DOHH2 (cell line): ENCODE data around the gene TRIM14.
"Not testable (repeated sequence)": the region's sequence is repeated elsewhere in the genome, so short reads cannot be mapped to it uniquely, and the experiment has no call there.

Experiments
- H3F3A ChIP-seq: fragments of 200-600 bp; sonication (generic), shearing (Covaris generic); 2 replicates; pipeline ENCODE4 v1.6.0; 2016; ENCODE audit warnings: antibody characterized with exemption, mild to moderate bottlenecking; ENCODE audit not compliant: control insufficient read depth, insufficient read depth
- H3K27ac ChIP-seq: fragments of 200-600 bp; sonication (generic); 2 replicates; pipeline ENCODE4 v1.5.1; 2014; ENCODE audit warnings: low read depth, mild to moderate bottlenecking, low read length, moderate library complexity
- H3K27me3 ChIP-seq: fragments of 200-600 bp; sonication (generic); 2 replicates; pipeline ENCODE4 v1.6.1; 2014; ENCODE audit warnings: mild to moderate bottlenecking, low read length, mixed read lengths; ENCODE audit not compliant: control insufficient read depth
- H3K36me3 ChIP-seq: fragments of 200-600 bp; sonication (generic); 2 replicates; pipeline ENCODE4 v1.6.1; 2014; ENCODE audit warnings: mild to moderate bottlenecking, low read length, moderate library complexity, mixed read lengths; ENCODE audit not compliant: control insufficient read depth
- H3K4me1 ChIP-seq: fragments of 200-600 bp; sonication (generic); 2 replicates; pipeline ENCODE4 v1.6.1; 2014; ENCODE audit warnings: mild to moderate bottlenecking, low read length, mixed read lengths; ENCODE audit not compliant: control insufficient read depth
- H3K4me2 ChIP-seq: fragments of 200-600 bp; sonication (generic); 2 replicates; pipeline ENCODE4 v1.6.0; 2014; ENCODE audit warnings: mild to moderate bottlenecking, low read length, moderate library complexity
- H3K4me3 ChIP-seq: fragments of 200-600 bp; sonication (generic); 2 replicates; pipeline ENCODE4 v1.5.1; 2014; ENCODE audit warnings: mild to moderate bottlenecking, low read length, mixed read lengths
- H3K79me2 ChIP-seq: fragments of 200-600 bp; sonication (generic); 2 replicates; pipeline ENCODE4 v1.6.1; 2014; ENCODE audit warnings: mild to moderate bottlenecking, low read length, mixed read lengths; ENCODE audit not compliant: control insufficient read depth
- H3K9me2 ChIP-seq: fragments of 200-600 bp; sonication (generic); replicated peaks from 2 replicates; pipeline ENCODE4 v1.6.1; 2014; ENCODE audit warnings: mild to moderate bottlenecking, low read length, mixed read lengths; ENCODE audit not compliant: control insufficient read depth
- H3K9me3 ChIP-seq: fragments of 200-600 bp; sonication (generic); 2 replicates; pipeline ENCODE4 v1.6.1; 2014; ENCODE audit warnings: antibody characterized with exemption, low read length, mixed read lengths; ENCODE audit not compliant: control insufficient read depth, insufficient read depth
- H4K20me1 ChIP-seq: fragments of 200-600 bp; sonication (generic); 2 replicates; pipeline ENCODE4 v1.6.0; 2014; ENCODE audit warnings: low read depth, mild to moderate bottlenecking, antibody characterized with exemption, low read length, moderate library complexity; ENCODE audit not compliant: control insufficient read depth, insufficient read depth
- CTCF ChIP-seq: fragments of 200-600 bp; sonication (generic); IDR thresholded peaks from one replicate; pipeline ENCODE4 v1.5.1; 2014; ENCODE audit warnings: antibody characterized with exemption, mild to moderate bottlenecking, low read depth, low read length; ENCODE audit not compliant: poor library complexity, severe bottlenecking
- EZH2phosphoT487 ChIP-seq: fragments of 200-600 bp; sonication (generic); IDR thresholded peaks from 2 replicates; pipeline ENCODE4 v1.6.1; 2017; ENCODE audit warnings: borderline replicate concordance, mild to moderate bottlenecking, antibody characterized with exemption, low read length, moderate library complexity, mixed read lengths

The TRIM14 gene

DNA sequence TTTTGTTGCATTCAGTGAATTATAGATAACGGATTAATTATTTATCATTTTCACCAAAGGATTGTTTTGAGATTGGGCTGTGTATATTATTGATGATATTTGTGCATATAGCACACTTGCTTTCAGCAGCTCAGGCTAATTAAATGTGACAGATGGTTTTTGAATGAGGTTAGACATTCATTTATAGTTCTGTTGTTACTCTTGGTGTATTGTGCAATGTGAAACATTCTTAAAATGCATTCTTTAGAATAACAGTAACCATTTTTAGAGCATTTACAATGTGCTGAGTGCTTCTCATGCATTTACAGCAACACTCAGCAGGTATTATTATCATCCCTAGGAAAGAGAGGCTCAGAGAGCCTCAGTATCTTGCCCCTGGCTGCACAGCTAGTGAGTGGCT lies 38.7 kb downstream of the TRIM14 start:
- Histone ChIP-seq H3K27ac (no peak overlapping the region), H4K20me1 (no peaks in the 10 kb centered on the region)
- no peak for TF ChIP-seq CTCF

DNA sequence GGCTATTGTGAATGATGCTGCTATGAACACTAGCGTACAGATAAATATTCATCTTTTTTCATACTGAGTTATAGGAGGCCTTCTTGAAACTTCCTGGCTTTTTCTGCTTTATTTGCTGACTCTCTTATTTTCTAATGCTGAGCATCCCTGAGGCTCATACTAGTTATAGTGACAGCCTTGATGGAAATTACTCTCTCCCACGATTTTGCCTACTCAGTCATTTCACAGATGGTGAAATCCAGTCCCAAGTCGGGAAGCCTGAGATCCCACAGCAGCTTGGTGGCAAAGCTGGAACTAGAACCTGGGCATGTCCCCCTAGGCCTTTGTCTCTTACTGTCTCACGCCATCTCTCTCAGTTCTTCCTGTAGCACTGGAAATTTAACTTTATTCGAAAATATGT lies 40.1 kb downstream of the TRIM14 start:
- H3K4me2 ChIP-seq: no peak overlapping the region
- peaks cover 19% of the 10 kb centered on the region for H3K4me1 ChIP-seq
- H3K4me3 ChIP-seq: no peak overlapping the region
- no peaks in the 10 kb centered on the region for H3K9me3 ChIP-seq
- no peaks in the 10 kb centered on the region for H4K20me1 ChIP-seq
- no peaks in the 10 kb centered on the region for H3K27me3 ChIP-seq
- no peak for TF ChIP-seq CTCF
- no peak for TF ChIP-seq EZH2phosphoT487
- peaks cover 20% of the 10 kb centered on the region for H3K79me2 ChIP-seq
- H3K27ac ChIP-seq: no peak overlapping the region
- no peaks in the 10 kb centered on the region; the same call in 1 of the 2 replicates for H3F3A ChIP-seq
- H3K36me3 ChIP-seq: peaks cover 80% of the 10 kb centered on the region
- no peaks in the 10 kb centered on the region for H3K9me2 ChIP-seq

More for the DNA sequence above, 38.7 kb downstream of the TRIM14 start:
- Histone ChIP-seq H3K9me3 (no peaks in the 10 kb centered on the region), H3K4me2 (no peak overlapping the region), H3K4me1 (peaks cover 4% of the 10 kb centered on the region), H3K4me3 (no peak overlapping the region), H3K36me3 (peaks cover 89% of the 10 kb centered on the region), H3K27me3 (no peaks in the 10 kb centered on the region), H3K9me2 (no peaks in the 10 kb centered on the region), H3K79me2 (peaks cover 7% of the 10 kb centered on the region), H3F3A (peaks cover under 1% of the 10 kb centered on the region; the same call in 1 of the 2 replicates)

DNA sequence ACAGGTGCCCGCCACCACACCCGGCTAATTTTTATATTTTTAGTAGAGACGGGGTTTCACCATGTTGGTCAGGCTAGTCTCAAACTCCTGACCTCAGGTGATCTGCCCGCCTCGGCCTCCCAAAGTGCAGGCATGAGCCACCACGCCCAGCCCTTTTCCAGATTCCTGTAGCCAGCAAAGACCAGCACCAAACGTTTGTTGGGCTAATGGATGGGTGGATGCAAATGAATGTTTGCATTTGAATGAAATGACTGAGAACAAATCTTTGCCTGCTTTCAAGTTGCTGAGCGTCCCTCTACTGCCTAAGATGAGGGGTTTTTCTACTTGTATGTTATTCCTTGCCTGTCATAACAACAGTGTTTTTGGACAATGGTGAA lies 42.5 kb downstream of the TRIM14 start:
- H3K27ac ChIP-seq: not testable (repeated sequence)

GRCh38 chr9:98075332-98075805 lies 43.7 kb downstream of the TRIM14 start:
- Histone ChIP-seq H3K9me3 (no peaks in the 10 kb centered on the region), H3K4me2 (0 out of 2 replicates have a peak overlapping the region, but pooled peaks have one; percentile 13), H3K36me3 (peaks cover 55% of the 10 kb centered on the region), H3K4me3 (no peak overlapping the region), H3F3A (no peaks in the 10 kb centered on the region; the same call in 1 of the 2 replicates), H3K4me1 (peaks cover 20% of the 10 kb centered on the region), H3K27ac (no peak overlapping the region), H3K9me2 (no peaks in the 10 kb centered on the region), H3K79me2 (peaks cover 38% of the 10 kb centered on the region), H3K27me3 (no peaks in the 10 kb centered on the region), H4K20me1 (no peaks in the 10 kb centered on the region)
- TF ChIP-seq EZH2phosphoT487 (no peak), CTCF (no peak)

More for the DNA sequence above, 42.5 kb downstream of the TRIM14 start:
- peaks cover 20% of the 10 kb centered on the region for H3K4me1 ChIP-seq
- peaks cover 60% of the 10 kb centered on the region for H3K36me3 ChIP-seq
- not testable (repeated sequence) for H3K9me3 ChIP-seq, H3K4me2 ChIP-seq, H3K4me3 ChIP-seq, H3F3A ChIP-seq, H4K20me1 ChIP-seq, H3K27me3 ChIP-seq, H3K9me2 ChIP-seq
- peaks cover 30% of the 10 kb centered on the region for H3K79me2 ChIP-seq
